Dendritic cell treated with granulocyte-macrophage colony-stimulating factor and Interleukin-4, amounts not matched to agents 40 ng/mL and 50 ng/mL, for 4 days (primary cell): Measurements from ENCODE around the gene SNX14.
"Not testable (repeated sequence)": the region's sequence is repeated elsewhere in the genome, so short reads cannot be mapped to it uniquely, and the experiment has no call there.

ENCODE experiments used
- H3K27ac Mint-ChIP-seq: one replicate; pipeline ENCODE4 v1.8.0; 2022; ENCODE audit warnings: mild to moderate bottlenecking, mixed read lengths
- H3K27me3 Mint-ChIP-seq: one replicate; pipeline ENCODE4 v1.8.0; 2022; ENCODE audit warnings: mild to moderate bottlenecking, mixed read lengths
- H3K36me3 Mint-ChIP-seq: one replicate; pipeline ENCODE4 v1.8.0; 2022; ENCODE audit warnings: low read depth, mixed read lengths
- H3K4me1 Mint-ChIP-seq: one replicate; pipeline ENCODE4 v1.8.0; 2022; ENCODE audit warnings: low read depth, mixed read lengths
- H3K4me3 Mint-ChIP-seq: one replicate; pipeline ENCODE4 v1.8.0; 2022; ENCODE audit warnings: mild to moderate bottlenecking, moderate library complexity, mixed read lengths
- H3K9me3 Mint-ChIP-seq: one replicate; pipeline ENCODE4 v1.8.0; 2022; ENCODE audit warnings: mixed read lengths
- intact Hi-C: fragments of 100-400 bp; cut with micrococcal nuclease; formaldehyde crosslinking; loops from one replicate; pipeline ENCODE4 v1.15.0; 2022

SNX14 gene

DNA sequence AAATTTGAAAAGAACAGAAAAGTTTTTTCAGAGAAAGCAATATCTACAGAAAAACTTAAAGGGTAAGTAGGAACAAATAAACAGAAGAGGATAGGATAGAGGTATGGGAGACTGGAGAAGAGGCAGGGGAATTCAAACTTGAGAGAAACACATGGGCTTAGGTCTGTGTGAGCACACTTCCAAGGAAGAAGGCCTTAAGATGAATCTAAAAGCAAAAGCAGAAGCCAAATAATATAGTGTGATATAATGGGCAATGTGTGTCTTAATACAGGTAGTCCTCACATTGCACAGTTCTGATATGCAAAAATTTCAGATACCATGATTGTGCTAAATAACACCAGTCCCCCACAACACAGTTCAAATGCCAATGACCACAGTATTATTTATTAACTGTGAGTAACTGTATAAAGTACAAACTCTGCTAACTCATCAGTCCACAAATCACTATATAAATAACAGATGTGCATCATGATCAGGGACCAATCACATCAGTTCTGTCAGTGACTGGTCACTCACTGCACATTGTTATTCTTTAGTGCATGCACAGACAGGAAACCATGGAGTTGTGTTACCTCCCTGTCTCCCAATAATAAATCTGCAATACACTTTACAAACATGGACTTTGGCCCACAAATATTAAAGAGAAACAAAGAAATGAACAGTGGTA is 18.6 kb downstream of the SNX14 start:
- Mint-ChIP-seq H3K4me3 (no peak overlapping the region), H3K9me3 (no peaks in the 10 kb centered on the region), H3K36me3 (peaks cover 35% of the 10 kb centered on the region), H3K27me3 (no peaks in the 10 kb centered on the region), H3K4me1 (peaks cover 8% of the 10 kb centered on the region), H3K27ac (no peak overlapping the region)
- intact Hi-C loops, result no loop called here

GRCh38 chr6:85569323-85569722 is 24.3 kb downstream of the SNX14 start:
- peaks cover 74% of the 10 kb centered on the region for H3K36me3 Mint-ChIP-seq
- H3K4me1 Mint-ChIP-seq, result peaks cover 10% of the 10 kb centered on the region
- H3K4me3 Mint-ChIP-seq, result no peak overlapping the region

GRCh38 chr6:85568411-85568810 is 25.2 kb downstream of the SNX14 start:
- H3K9me3 Mint-ChIP-seq, result no peaks in the 10 kb centered on the region
- H3K4me3 Mint-ChIP-seq, result no peak overlapping the region
- no peak overlapping the region for H3K27ac Mint-ChIP-seq
- H3K36me3 Mint-ChIP-seq, result peaks cover 83% of the 10 kb centered on the region
- H3K27me3 Mint-ChIP-seq, result no peaks in the 10 kb centered on the region
- intact Hi-C loops, result no loop called here
- H3K4me1 Mint-ChIP-seq, result peaks cover 10% of the 10 kb centered on the region

More at GRCh38 chr6:85569323-85569722, 24.3 kb downstream of the SNX14 start:
- no peaks in the 10 kb centered on the region for H3K27me3 Mint-ChIP-seq
- no peaks in the 10 kb centered on the region for H3K9me3 Mint-ChIP-seq
- no peak overlapping the region for H3K27ac Mint-ChIP-seq
- intact Hi-C loops, result no loop called here

DNA sequence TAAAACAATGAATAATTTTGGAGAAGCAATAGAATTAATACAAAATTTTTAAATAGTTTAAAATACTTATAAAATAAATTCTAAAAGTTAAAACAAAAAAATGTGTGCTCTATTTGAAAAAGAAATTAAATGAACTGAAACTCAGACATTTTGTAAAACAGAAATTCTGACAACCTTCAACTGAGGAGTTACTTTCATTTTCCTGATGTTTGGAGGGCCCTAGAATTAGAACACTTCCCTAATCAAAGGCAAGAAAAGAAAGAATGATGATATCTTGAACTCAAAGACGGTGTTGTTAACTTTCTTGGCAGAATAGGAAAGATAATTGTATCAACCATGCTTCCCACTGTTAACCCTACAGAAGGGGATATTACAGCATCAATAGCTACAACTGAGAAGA is 27.9 kb downstream of the SNX14 start:
- no peaks in the 10 kb centered on the region for H3K9me3 Mint-ChIP-seq
- peaks cover 10% of the 10 kb centered on the region for H3K4me1 Mint-ChIP-seq
- intact Hi-C loops, result no loop called here
- H3K36me3 Mint-ChIP-seq, result peaks cover 78% of the 10 kb centered on the region
- H3K27me3 Mint-ChIP-seq, result no peaks in the 10 kb centered on the region
- H3K4me3 Mint-ChIP-seq, result no peak overlapping the region
- no peak overlapping the region for H3K27ac Mint-ChIP-seq

DNA sequence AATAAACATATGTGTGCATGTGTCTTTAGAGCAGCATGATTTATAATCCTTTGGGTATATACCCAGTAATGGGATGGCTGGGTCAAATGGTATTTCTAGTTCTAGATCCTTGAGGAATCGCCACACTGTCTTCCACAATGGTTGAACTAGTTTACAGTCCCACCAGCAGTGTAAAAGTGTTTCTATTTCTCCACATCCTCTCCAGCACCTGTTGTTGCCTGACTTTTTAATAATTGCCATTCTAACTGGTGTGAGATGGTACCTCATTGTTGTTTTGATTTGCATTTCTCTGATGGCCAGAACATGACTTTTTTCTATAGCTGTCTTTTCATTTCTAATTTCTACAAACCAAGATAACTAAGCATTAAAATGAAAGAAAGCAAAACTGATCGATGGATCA is 29.4 kb downstream of the SNX14 start:
- H3K4me3 Mint-ChIP-seq, H3K27me3 Mint-ChIP-seq, intact Hi-C loops, H3K4me1 Mint-ChIP-seq, H3K9me3 Mint-ChIP-seq, H3K27ac Mint-ChIP-seq: not testable (repeated sequence)
- H3K36me3 Mint-ChIP-seq, result peaks cover 76% of the 10 kb centered on the region

DNA sequence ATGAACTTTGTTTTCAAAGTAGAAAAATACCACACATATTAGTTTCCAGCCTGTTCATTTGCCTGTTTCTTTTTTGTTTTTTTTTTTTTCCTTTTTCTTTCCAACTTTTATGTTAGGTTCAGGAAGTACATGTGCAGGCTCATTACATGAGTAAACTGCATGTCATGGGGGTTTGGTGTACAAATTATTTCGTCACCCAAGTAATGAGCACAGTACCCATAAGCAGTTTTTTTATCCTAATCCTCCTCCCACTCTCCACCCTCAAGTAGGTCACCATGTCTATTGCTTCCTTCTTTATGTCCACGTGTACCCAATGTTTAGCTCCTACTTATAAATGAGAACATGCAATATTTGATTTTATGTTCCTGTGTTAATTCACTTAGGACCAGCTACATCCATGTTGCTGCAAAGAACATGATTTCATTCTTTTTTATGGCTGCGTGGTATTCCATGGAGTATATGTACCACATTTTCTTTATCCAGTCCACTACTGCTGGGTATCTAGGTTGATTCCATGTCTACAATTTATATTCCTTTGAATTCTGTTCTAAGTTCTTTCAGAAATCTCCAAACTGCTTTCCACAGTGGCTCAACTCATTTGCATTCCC is 31.8 kb downstream of the SNX14 start:
- H3K36me3 Mint-ChIP-seq, result peaks cover 69% of the 10 kb centered on the region
- peaks cover 5% of the 10 kb centered on the region for H3K4me1 Mint-ChIP-seq
- no peak overlapping the region for H3K4me3 Mint-ChIP-seq
- H3K27ac Mint-ChIP-seq, result no peak overlapping the region
- intact Hi-C loops, result loop anchor here (2.0 kb wide), 1 partner anchor 17 kb away; no protein-coding TSS in a partner anchor
- no peaks in the 10 kb centered on the region for H3K9me3 Mint-ChIP-seq
- H3K27me3 Mint-ChIP-seq, result no peaks in the 10 kb centered on the region

GRCh38 chr6:85556992-85557668 is 36.5 kb downstream of the SNX14 start:
- Mint-ChIP-seq H3K36me3 (peaks cover 77% of the 10 kb centered on the region), H3K4me3 (no peak overlapping the region), H3K27me3 (no peaks in the 10 kb centered on the region), H3K9me3 (peaks cover 7% of the 10 kb centered on the region), H3K27ac (no peak overlapping the region), H3K4me1 (no peaks in the 10 kb centered on the region)
- intact Hi-C loops, result no loop called here

DNA sequence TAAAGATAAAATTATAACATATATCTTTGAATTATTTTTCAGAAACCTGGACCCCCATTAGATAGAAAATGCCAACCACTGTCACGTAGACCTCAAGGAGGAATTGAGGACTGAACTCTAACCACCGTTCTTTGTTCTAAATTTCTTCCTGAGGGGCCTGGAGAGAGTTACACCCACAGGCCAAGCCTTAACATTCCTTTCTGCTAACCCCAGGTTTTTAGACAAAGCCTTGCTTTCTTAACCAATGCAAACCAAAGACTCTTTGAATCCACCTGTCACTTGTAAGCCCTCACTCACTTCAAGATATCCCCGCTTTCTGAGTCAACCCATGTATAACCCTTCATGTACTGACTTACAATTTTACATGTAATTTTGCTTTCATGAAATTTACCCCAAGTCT is 41.0 kb downstream of the SNX14 start:
- Mint-ChIP-seq H3K27ac (no peak overlapping the region), H3K36me3 (peaks cover 73% of the 10 kb centered on the region), H3K4me3 (no peak overlapping the region), H3K27me3 (no peaks in the 10 kb centered on the region), H3K9me3 (peaks cover 7% of the 10 kb centered on the region), H3K4me1 (no peaks in the 10 kb centered on the region)
- intact Hi-C loops, result no loop called here

- Mint-ChIP-seq H3K27ac (no peak overlapping the region), H3K9me3 (peaks cover 7% of the 10 kb centered on the region), H3K4me1 (no peaks in the 10 kb centered on the region), H3K4me3 (no peak overlapping the region), H3K27me3 (no peaks in the 10 kb centered on the region), H3K36me3 (peaks cover 74% of the 10 kb centered on the region)
- intact Hi-C loops, result no loop called here
These were observed 42.4 kb downstream of the SNX14 start for GRCh38 chr6:85551264-85551663.

- peaks cover 70% of the 10 kb centered on the region for H3K36me3 Mint-ChIP-seq
- no peak overlapping the region for H3K4me3 Mint-ChIP-seq
- H3K27ac Mint-ChIP-seq, result no peak overlapping the region
- H3K27me3 Mint-ChIP-seq, result no peaks in the 10 kb centered on the region
- no peaks in the 10 kb centered on the region for H3K4me1 Mint-ChIP-seq
- intact Hi-C loops, result no loop called here
- peaks cover 4% of the 10 kb centered on the region for H3K9me3 Mint-ChIP-seq
These were observed 45.9 kb downstream of the SNX14 start for GRCh38 chr6:85547719-85548118.

- Mint-ChIP-seq H3K4me1 (no peaks in the 10 kb centered on the region), H3K27me3 (no peaks in the 10 kb centered on the region), H3K9me3 (no peaks in the 10 kb centered on the region), H3K27ac (no peak overlapping the region), H3K4me3 (no peak overlapping the region), H3K36me3 (peaks cover 55% of the 10 kb centered on the region)
- intact Hi-C loops, result loop anchor here (2.0 kb wide), 1 partner anchor 16 kb away; no protein-coding TSS in a partner anchor
These were observed 48.9 kb downstream of the SNX14 start for GRCh38 chr6:85544776-85545175.

DNA sequence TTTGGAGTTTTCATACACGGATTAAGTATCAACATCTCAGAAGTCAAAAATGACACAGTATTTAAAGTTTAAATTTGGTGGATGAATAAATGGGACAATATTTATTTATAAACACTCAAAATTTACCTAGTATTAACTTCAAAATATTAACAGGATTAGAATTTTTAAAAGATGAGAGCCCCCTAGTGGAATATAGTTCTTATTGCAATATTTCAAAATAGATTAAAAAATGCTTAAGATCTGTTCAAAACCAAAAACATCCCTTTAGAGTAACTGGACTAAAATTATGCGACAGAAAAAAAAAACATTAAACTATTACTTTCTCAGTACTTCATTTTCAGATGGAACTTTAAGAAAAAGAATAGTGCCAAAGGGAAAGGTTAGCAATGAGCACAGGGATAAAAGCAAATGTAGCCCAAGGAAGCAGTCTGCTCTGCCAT is 56.6 kb downstream of the SNX14 start:
- Mint-ChIP-seq H3K4me3 (no peak overlapping the region), H3K27me3 (no peaks in the 10 kb centered on the region), H3K9me3 (no peaks in the 10 kb centered on the region), H3K27ac (no peak overlapping the region), H3K36me3 (peaks cover 50% of the 10 kb centered on the region), H3K4me1 (no peaks in the 10 kb centered on the region)
- intact Hi-C loops, result no loop called here

GRCh38 chr6:85524281-85524680 is 69.4 kb downstream of the SNX14 start:
- H3K4me1 Mint-ChIP-seq, H3K4me3 Mint-ChIP-seq, H3K27ac Mint-ChIP-seq, H3K27me3 Mint-ChIP-seq, H3K9me3 Mint-ChIP-seq, intact Hi-C loops: not testable (repeated sequence)
- H3K36me3 Mint-ChIP-seq, result peaks cover 81% of the 10 kb centered on the region

GRCh38 chr6:85516168-85516567 is 77.5 kb downstream of the SNX14 start:
- H3K27me3 Mint-ChIP-seq, result no peaks in the 10 kb centered on the region
- no peak overlapping the region for H3K4me3 Mint-ChIP-seq
- intact Hi-C loops, result no loop called here
- peaks cover 77% of the 10 kb centered on the region for H3K36me3 Mint-ChIP-seq
- no peaks in the 10 kb centered on the region for H3K4me1 Mint-ChIP-seq
- H3K9me3 Mint-ChIP-seq, result no peaks in the 10 kb centered on the region
- no peak overlapping the region for H3K27ac Mint-ChIP-seq
